Mucosa of descending colon (tissue), 3 donors: ENCODE results near the gene SH2D1B. TPM values are rescaled to one million over a fixed set of nuclear protein-coding genes. Genes with fewer than 3 reads are reported as not detected.
"Not testable (repeated sequence)": the region's sequence is repeated elsewhere in the genome, so short reads cannot be mapped to it uniquely, and the experiment has no call there.

Source experiments
- ATAC-seq: fragments of 200-7000 bp; cut with Tn5 transposase; one replicate; pipeline ENCODE4 v1.9.1; 2020; ENCODE audit warnings: mild to moderate bottlenecking, moderate library complexity
- DNase-seq, 3 donors: peaks; one replicate each; pipeline ENCODE4 v3.0.0-alpha.2; 2020
- H3K36me3 ChIP-seq: fragments of 200-600 bp; one replicate; pipeline ENCODE4 v1.8.0; 2021; ENCODE audit warnings: low read depth, mild to moderate bottlenecking
- H3K4me1 ChIP-seq: fragments of 200-600 bp; one replicate; pipeline ENCODE4 v1.8.0; 2021; ENCODE audit warnings: low read depth, mild to moderate bottlenecking
- H3K4me3 ChIP-seq: fragments of 200-600 bp; one replicate; pipeline ENCODE4 v1.8.0; 2021; ENCODE audit warnings: mild to moderate bottlenecking
- H3K9me3 ChIP-seq: fragments of 200-600 bp; one replicate; pipeline ENCODE4 v1.8.0; 2021; ENCODE audit warnings: mild to moderate bottlenecking
- CTCF ChIP-seq: fragments of 200-600 bp; IDR thresholded peaks from one replicate; pipeline ENCODE4 v1.8.0; 2022; ENCODE audit warnings: antibody characterized with exemption, mild to moderate bottlenecking
- intact Hi-C, 2 donors: fragments of 100-400 bp; cut with DNase I in 1 of 2; cut with micrococcal nuclease in 1 of 2; formaldehyde crosslinking; loops; one replicate each; pipeline versions ENCODE4 v1.11.0 to v1.11.1; 2022; cut with DNase I, micrococcal nuclease
- long read RNA-seq, 2 donors: library from polyadenylated mRNA; unstranded; transcript quantifications; one replicate each; pipeline ENCODE4 v2.0.0, GENCODE V29; 2019 to 2021
- total RNA-seq, 3 donors: library from RNA; stranded (reverse); fragmentation: NEBNext Ultra II Directional in 2 of 3; extraction: Animal tissue kit (Norgen Biotek cat#: 25700) in 2 of 3; gene quantifications; one replicate each; pipeline versions ENCODE4 v1.2.1 to v1.2.4, GENCODE V29; 2021 to 2023
- donor health status: DM: no; HTN: no; CAD: no; lungs with moderate emphysema.
- donor health status: DM: no; HTN: no; CAD: no.
- donor health status: DM: no; HTN: yes; CAD: no.

The SH2D1B gene
- 1 to 10 TPM in 2 of 3 donors, under 1 TPM in 1; 0.93 to 1.3 (median 1.0) TPM for total RNA-seq
- long read RNA-seq, donor 1, partial matches to known transcripts: 1 of 1 reads
- long read RNA-seq, donor 1, other reads (novel, unspliced or antisense): 0 of 1 reads
- long read RNA-seq, donor 2: 0 reads

- peak; percentile 55 for ATAC-seq
- H3K36me3 ChIP-seq: no peaks in the 10 kb centered on the region
- no peak within 1 kb of the TSS for H3K4me3 ChIP-seq
- DNase-seq: no peak
- intact Hi-C loops: no loop called here
- H3K4me1 ChIP-seq: no peaks in the 10 kb centered on the region
- no peaks in the 10 kb centered on the region for H3K9me3 ChIP-seq
- no peak for TF ChIP-seq CTCF
These were observed at the start of gene SH2D1B for GRCh38 chr1:162412002-162412401. SH2D1B (minus strand) TSS chr1:162412136; CDS start chr1:162412016, 120 bp downstream.

- no peaks in the 10 kb centered on the region for H3K36me3 ChIP-seq
- DNase-seq (no peak), ATAC-seq (no peak)
- H3K4me3 ChIP-seq: no peak overlapping the region
- H3K9me3 ChIP-seq: no peaks in the 10 kb centered on the region
- TF ChIP-seq CTCF: no peak
- intact Hi-C loops: no loop called here
- no peaks in the 10 kb centered on the region for H3K4me1 ChIP-seq
These were observed 46.3 kb upstream of the SH2D1B start for GRCh38 chr1:162458236-162458635.

GRCh38 chr1:162456323-162456722 is 44.4 kb upstream of the SH2D1B start:
- Histone ChIP-seq H3K4me3 (no peak overlapping the region), H3K9me3 (no peaks in the 10 kb centered on the region), H3K36me3 (no peaks in the 10 kb centered on the region), H3K4me1 (no peaks in the 10 kb centered on the region)
- TF ChIP-seq CTCF: no peak
- DNase-seq (no peak), ATAC-seq (no peak)
- intact Hi-C loops: no loop called here

GRCh38 chr1:162454361-162454760 is 42.4 kb upstream of the SH2D1B start:
- intact Hi-C loops, H3K4me1 ChIP-seq, ATAC-seq, H3K36me3 ChIP-seq, DNase-seq, H3K4me3 ChIP-seq, H3K9me3 ChIP-seq: not testable (repeated sequence)

- no peak for TF ChIP-seq CTCF
- ATAC-seq: no peak
- no peak overlapping the region for H3K4me3 ChIP-seq
- H3K36me3 ChIP-seq: no peaks in the 10 kb centered on the region
- H3K4me1 ChIP-seq: no peaks in the 10 kb centered on the region
- no peaks in the 10 kb centered on the region for H3K9me3 ChIP-seq
- intact Hi-C loops: no loop called here
- DNase-seq: no peak
These were observed 35.0 kb upstream of the SH2D1B start for GRCh38 chr1:162446946-162447345.

GRCh38 chr1:162444903-162445302 is 33.0 kb upstream of the SH2D1B start:
- TF ChIP-seq CTCF: no peak
- no peak for ATAC-seq
- Histone ChIP-seq H3K36me3 (no peaks in the 10 kb centered on the region), H3K4me1 (no peaks in the 10 kb centered on the region), H3K4me3 (no peak overlapping the region), H3K9me3 (no peaks in the 10 kb centered on the region)
- intact Hi-C loops: no loop called here
- no peak for DNase-seq

- H3K4me3 ChIP-seq, H3K9me3 ChIP-seq, H3K4me1 ChIP-seq, ATAC-seq, intact Hi-C loops, DNase-seq, H3K36me3 ChIP-seq: not testable (repeated sequence)
These were observed 21.2 kb upstream of the SH2D1B start for GRCh38 chr1:162432977-162433713.
